K562 (cell line): ENCODE results near the gene EFHD2. TPM values are rescaled to one million over a fixed set of nuclear protein-coding genes. Genes with fewer than 3 reads are reported as not detected.

Experiments used
- BCOR ChIP-seq: fragments of 450-650 bp; IDR thresholded peaks from 2 replicates; pipeline ENCODE4 v1.6.1; 2016
- CXXC5 ChIP-seq: fragments of 250-450 bp; sonication (Bioruptor Pico); IDR thresholded peaks from 2 replicates; pipeline ENCODE4 v1.8.0; 2022; ENCODE audit warnings: inconsistent platforms, mild to moderate bottlenecking, moderate library complexity
- DNMT1 ChIP-seq: fragments of 450-650 bp; IDR thresholded peaks from 2 replicates; pipeline ENCODE4 v1.6.1; 2016; ENCODE audit warnings: antibody characterized with exemption, mild to moderate bottlenecking
- FOXK2 ChIP-seq, 2 experiments: fragments of 450-650 bp; IDR thresholded peaks in 1 of 2; conservative IDR thresholded peaks in 1 of 2; 2 replicates each; pipeline ENCODE4 v1.6.1; 2016; ENCODE audit warnings: low read depth in 2 of 2, mild to moderate bottlenecking in 1 of 2
- FOXM1 ChIP-seq, 2 experiments: fragments of 450-650 bp in 1 of 2; sonication (generic) in 1 of 2; formaldehyde crosslinking in 1 of 2; IDR thresholded peaks; 2 replicates each; pipeline versions ENCODE4 v1.6.1 to v1.9.0; 2017 to 2022; ENCODE audit warnings: low read depth in 2 of 2, mild to moderate bottlenecking in 2 of 2, missing genetic modification reagents in 1 of 2, moderate library complexity in 1 of 2
- GATAD2A ChIP-seq: fragments of 450-650 bp; IDR thresholded peaks from 2 replicates; pipeline ENCODE4 v1.6.1; 2017
- KLF1 ChIP-seq: fragments of 450-650 bp; IDR thresholded peaks from 2 replicates; pipeline ENCODE4 v1.6.1; 2016; ENCODE audit warnings: missing genetic modification characterization, missing compliant biosample characterization
- MCM3 ChIP-seq: fragments of 450-650 bp; IDR thresholded peaks from 2 replicates; pipeline ENCODE4 v1.6.1; 2016
- NCOA1 ChIP-seq: fragments of 450-650 bp; IDR thresholded peaks from 2 replicates; pipeline ENCODE4 v1.6.1; 2016; ENCODE audit warnings: low read depth
- RCOR1 ChIP-seq, 2 experiments: IDR thresholded peaks; 2 replicates each; pipeline ENCODE4 v1.6.1; 2012; ENCODE audit warnings: low read depth in 2 of 2, low read length in 2 of 2, borderline replicate concordance in 1 of 2, improper control_type of control experiment in 1 of 2
- SIN3A ChIP-seq, 2 experiments: fragments of 150-350 bp in 1 of 2; IDR thresholded peaks; 2 replicates each; pipeline ENCODE4 v1.6.1; 2011 to 2016; ENCODE audit warnings: borderline replicate concordance in 2 of 2, low read depth in 2 of 2, low read length in 2 of 2, mild to moderate bottlenecking in 2 of 2, moderate library complexity in 2 of 2; ENCODE audit not compliant: control insufficient read depth in 1 of 2
- SMARCC2 ChIP-seq: fragments of 450-650 bp; IDR thresholded peaks from 2 replicates; pipeline ENCODE4 v1.6.1; 2017; ENCODE audit warnings: antibody characterized with exemption, moderate library complexity, mild to moderate bottlenecking, low read depth
- SMARCE1 ChIP-seq: fragments of 450-650 bp; IDR thresholded peaks from 2 replicates; pipeline ENCODE4 v1.7.1; 2016; ENCODE audit warnings: mild to moderate bottlenecking
- SOX6 ChIP-seq: fragments of 450-650 bp; IDR thresholded peaks from 2 replicates; pipeline ENCODE4 v1.6.1; 2014; ENCODE audit warnings: mild to moderate bottlenecking
- TBL1XR1 ChIP-seq, 2 experiments: IDR thresholded peaks; 2 replicates each; pipeline ENCODE4 v1.6.1; 2012; ENCODE audit warnings: improper control_type of control experiment in 2 of 2, low read length in 2 of 2, mild to moderate bottlenecking in 1 of 2
- ZEB2 ChIP-seq: fragments of 450-650 bp; IDR thresholded peaks from 2 replicates; pipeline ENCODE4 v1.6.1; 2016
- polyA plus RNA-seq, 8 experiments: library from polyadenylated mRNA; depleted of rRNA in 4 of 8; stranded (reverse) in 5 of 8; unstranded in 3 of 8; fragments of >200 nt; fragmentation: Nextera tagmentation in 2 of 8; fragmentation: Illumina TruSeq in 1 of 8; extraction: Ambion mirVana in 2 of 8; extraction: Trizol in 1 of 8; gene quantifications; 2 replicates each; pipeline versions ENCODE4 v1.2.1 to v1.2.3, GENCODE V29; 2011 to 2014; ENCODE audit warnings: inconsistent platforms in 1 of 8, missing spikeins in 1 of 8
- total RNA-seq, 7 experiments: library from RNA; depleted of rRNA in 6 of 7; stranded (reverse); fragments of >200 nt in 6 of 7; fragmentation: Illumina TruSeq in 2 of 7; extraction: Trizol in 2 of 7; gene quantifications; 2 replicates each; pipeline versions ENCODE4 v1.2.1 to v1.2.3, GENCODE V29; 2011 to 2021; ENCODE audit warnings: low replicate concordance in 1 of 7
- TF ChIP-seq, protein P1 (sequence below): sonication (generic); formaldehyde crosslinking; IDR thresholded peaks from 2 replicates; pipeline ENCODE4 v1.8.0; 2023; ENCODE audit warnings: missing genetic modification reagents, mild to moderate bottlenecking, borderline replicate concordance
- TF ChIP-seq, protein P2 (sequence below): sonication (generic); formaldehyde crosslinking; IDR thresholded peaks from 2 replicates; pipeline ENCODE4 v1.8.1; 2023; ENCODE audit warnings: mild to moderate bottlenecking, missing genetic modification reagents
- TF ChIP-seq, protein P3 (sequence below): conservative IDR thresholded peaks from 2 replicates; pipeline ENCODE4 v1.6.1; 2011; ENCODE audit warnings: low read depth, mild to moderate bottlenecking, low read length; ENCODE audit not compliant: control insufficient read depth

EFHD2 gene
- total and polyA plus RNA-seq, 9 of the 15 experiments (the other 6 are each of a cell fraction or from before 2014, with no cell fraction given) = 1.7 to 73.5 (median 25.2) TPM

GRCh38 chr1:15424146-15424667, 14.5 kb downstream of the EFHD2 start (continued):
- TF ChIP-seq, protein P1, sequence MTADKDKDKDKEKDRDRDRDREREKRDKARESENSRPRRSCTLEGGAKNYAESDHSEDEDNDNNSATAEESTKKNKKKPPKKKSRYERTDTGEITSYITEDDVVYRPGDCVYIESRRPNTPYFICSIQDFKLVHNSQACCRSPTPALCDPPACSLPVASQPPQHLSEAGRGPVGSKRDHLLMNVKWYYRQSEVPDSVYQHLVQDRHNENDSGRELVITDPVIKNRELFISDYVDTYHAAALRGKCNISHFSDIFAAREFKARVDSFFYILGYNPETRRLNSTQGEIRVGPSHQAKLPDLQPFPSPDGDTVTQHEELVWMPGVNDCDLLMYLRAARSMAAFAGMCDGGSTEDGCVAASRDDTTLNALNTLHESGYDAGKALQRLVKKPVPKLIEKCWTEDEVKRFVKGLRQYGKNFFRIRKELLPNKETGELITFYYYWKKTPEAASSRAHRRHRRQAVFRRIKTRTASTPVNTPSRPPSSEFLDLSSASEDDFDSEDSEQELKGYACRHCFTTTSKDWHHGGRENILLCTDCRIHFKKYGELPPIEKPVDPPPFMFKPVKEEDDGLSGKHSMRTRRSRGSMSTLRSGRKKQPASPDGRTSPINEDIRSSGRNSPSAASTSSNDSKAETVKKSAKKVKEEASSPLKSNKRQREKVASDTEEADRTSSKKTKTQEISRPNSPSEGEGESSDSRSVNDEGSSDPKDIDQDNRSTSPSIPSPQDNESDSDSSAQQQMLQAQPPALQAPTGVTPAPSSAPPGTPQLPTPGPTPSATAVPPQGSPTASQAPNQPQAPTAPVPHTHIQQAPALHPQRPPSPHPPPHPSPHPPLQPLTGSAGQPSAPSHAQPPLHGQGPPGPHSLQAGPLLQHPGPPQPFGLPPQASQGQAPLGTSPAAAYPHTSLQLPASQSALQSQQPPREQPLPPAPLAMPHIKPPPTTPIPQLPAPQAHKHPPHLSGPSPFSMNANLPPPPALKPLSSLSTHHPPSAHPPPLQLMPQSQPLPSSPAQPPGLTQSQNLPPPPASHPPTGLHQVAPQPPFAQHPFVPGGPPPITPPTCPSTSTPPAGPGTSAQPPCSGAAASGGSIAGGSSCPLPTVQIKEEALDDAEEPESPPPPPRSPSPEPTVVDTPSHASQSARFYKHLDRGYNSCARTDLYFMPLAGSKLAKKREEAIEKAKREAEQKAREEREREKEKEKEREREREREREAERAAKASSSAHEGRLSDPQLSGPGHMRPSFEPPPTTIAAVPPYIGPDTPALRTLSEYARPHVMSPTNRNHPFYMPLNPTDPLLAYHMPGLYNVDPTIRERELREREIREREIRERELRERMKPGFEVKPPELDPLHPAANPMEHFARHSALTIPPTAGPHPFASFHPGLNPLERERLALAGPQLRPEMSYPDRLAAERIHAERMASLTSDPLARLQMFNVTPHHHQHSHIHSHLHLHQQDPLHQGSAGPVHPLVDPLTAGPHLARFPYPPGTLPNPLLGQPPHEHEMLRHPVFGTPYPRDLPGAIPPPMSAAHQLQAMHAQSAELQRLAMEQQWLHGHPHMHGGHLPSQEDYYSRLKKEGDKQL = no peak
- peak; percentile 64; the same call in 1 of the 2 replicates for TF ChIP-seq SMARCE1
- TF ChIP-seq, protein P2, sequence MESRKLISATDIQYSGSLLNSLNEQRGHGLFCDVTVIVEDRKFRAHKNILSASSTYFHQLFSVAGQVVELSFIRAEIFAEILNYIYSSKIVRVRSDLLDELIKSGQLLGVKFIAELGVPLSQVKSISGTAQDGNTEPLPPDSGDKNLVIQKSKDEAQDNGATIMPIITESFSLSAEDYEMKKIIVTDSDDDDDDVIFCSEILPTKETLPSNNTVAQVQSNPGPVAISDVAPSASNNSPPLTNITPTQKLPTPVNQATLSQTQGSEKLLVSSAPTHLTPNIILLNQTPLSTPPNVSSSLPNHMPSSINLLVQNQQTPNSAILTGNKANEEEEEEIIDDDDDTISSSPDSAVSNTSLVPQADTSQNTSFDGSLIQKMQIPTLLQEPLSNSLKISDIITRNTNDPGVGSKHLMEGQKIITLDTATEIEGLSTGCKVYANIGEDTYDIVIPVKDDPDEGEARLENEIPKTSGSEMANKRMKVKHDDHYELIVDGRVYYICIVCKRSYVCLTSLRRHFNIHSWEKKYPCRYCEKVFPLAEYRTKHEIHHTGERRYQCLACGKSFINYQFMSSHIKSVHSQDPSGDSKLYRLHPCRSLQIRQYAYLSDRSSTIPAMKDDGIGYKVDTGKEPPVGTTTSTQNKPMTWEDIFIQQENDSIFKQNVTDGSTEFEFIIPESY (CRISPR knock-in tag) = peak; percentile 63
- TF ChIP-seq GATAD2A = peak; percentile 62; the same call in 1 of the 2 replicates
- TF ChIP-seq SOX6 = peak; percentile 32; the same call in 1 of the 2 replicates
- peak in 1 of 2 experiments; percentile 61; a peak in 1 of 4 replicates for TF ChIP-seq RCOR1 (IDR thresholded peaks at IDR 0.05; ENCODE audit: borderline replicate concordance in 1 of 2, low read depth in 2 of 2, low read length in 2 of 2)
- peak; percentile 26; the same call in 1 of the 2 replicates for TF ChIP-seq NCOA1
- TF ChIP-seq KLF1 (tag) = peak; percentile 76; the same call in 1 of the 2 replicates
- TF ChIP-seq SMARCC2 = no peak
- TF ChIP-seq MCM3 = no peak
- peak; percentile 59; the same call in 1 of the 2 replicates for TF ChIP-seq BCOR
- TF ChIP-seq FOXK2 (conservative IDR thresholded peaks at IDR 0.05 in 1 of 2, IDR thresholded peaks at IDR 0.05 in 1 of 2; ENCODE audit: low read depth in 2 of 2) = peak; percentile 48 to 58; a peak in 2 of 4 replicates
- no peak for TF ChIP-seq DNMT1
- TF ChIP-seq, protein P3, sequence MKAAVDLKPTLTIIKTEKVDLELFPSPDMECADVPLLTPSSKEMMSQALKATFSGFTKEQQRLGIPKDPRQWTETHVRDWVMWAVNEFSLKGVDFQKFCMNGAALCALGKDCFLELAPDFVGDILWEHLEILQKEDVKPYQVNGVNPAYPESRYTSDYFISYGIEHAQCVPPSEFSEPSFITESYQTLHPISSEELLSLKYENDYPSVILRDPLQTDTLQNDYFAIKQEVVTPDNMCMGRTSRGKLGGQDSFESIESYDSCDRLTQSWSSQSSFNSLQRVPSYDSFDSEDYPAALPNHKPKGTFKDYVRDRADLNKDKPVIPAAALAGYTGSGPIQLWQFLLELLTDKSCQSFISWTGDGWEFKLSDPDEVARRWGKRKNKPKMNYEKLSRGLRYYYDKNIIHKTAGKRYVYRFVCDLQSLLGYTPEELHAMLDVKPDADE = 0 out of 2 replicates have a peak, but pooled peaks have one; percentile 36
- TF ChIP-seq FOXM1 (IDR thresholded peaks at IDR 0.05; ENCODE audit: low read depth) = 0 out of 2 replicates have a peak, but pooled peaks have one; percentile 14
- TF ChIP-seq FOXM1 (CRISPR knock-in tag; IDR thresholded peaks at IDR 0.05; ENCODE audit: low read depth) = no peak
- peak in 1 of 2 experiments; percentile 60; a peak in 1 of 4 replicates for TF ChIP-seq TBL1XR1 (IDR thresholded peaks at IDR 0.05; ENCODE audit: low read length in 2 of 2)
- TF ChIP-seq SIN3A (IDR thresholded peaks at IDR 0.05; ENCODE audit: borderline replicate concordance in 2 of 2, control insufficient read depth in 1 of 2, low read depth in 2 of 2, low read length in 2 of 2) = peak; percentile 41 to 68; a peak in 2 of 4 replicates
- TF ChIP-seq ZEB2 = 0 out of 2 replicates have a peak, but pooled peaks have one; percentile 18
- TF ChIP-seq CXXC5 = peak; percentile 32; the same call in 1 of the 2 replicates
